ENCODE measurements around the gene UVSSA.
"Not testable (repeated sequence)": the region's sequence is repeated elsewhere in the genome, so short reads cannot be mapped to it uniquely, and the experiment has no call there.

Gene UVSSA

DNA sequence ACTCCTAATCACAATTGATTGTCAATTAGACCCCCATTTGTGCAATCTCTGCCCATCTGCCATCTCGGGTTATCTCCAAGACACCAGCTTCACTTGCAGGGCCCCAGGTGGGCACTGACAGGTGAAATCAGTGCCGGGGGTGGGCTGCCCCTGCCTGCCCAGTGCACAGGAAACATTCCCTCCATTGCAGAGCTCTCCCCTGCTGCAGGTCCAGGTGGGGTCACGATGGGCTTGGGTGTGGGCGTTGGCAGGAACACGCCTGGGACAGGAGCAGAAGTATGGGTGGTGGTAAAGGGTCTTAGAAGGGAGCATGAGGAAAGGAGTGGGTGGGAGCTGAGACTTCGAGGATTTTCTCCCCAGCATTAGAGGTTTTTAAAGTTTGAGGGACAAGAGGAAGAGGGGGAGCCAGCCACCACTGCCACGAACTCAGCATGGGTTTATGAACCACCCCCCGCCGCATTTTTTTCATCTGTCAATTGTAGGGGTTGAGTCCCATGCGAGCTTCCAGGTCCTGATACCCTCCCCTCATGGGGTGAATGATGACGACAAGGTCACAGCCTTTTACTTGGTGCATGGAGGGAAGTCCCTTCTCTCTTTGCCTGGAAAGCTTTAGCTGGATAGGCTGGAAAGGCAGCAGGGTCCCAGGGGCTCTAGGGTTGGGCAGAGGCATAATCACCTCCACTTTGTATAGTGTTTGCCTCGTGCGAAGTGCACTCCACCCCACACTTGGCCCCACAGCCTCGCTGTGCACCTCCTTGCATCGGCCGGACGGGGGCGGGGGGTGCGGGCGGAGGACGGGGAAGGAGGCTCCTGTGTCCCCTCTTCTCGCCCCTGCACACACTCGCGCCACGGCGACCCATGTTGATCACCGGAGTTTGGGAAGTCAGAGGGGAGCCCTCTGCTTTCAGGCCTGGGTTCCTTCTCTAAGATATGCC, 62.8 kb downstream of the UVSSA start:
- DNase-seq = no peak

DNA sequence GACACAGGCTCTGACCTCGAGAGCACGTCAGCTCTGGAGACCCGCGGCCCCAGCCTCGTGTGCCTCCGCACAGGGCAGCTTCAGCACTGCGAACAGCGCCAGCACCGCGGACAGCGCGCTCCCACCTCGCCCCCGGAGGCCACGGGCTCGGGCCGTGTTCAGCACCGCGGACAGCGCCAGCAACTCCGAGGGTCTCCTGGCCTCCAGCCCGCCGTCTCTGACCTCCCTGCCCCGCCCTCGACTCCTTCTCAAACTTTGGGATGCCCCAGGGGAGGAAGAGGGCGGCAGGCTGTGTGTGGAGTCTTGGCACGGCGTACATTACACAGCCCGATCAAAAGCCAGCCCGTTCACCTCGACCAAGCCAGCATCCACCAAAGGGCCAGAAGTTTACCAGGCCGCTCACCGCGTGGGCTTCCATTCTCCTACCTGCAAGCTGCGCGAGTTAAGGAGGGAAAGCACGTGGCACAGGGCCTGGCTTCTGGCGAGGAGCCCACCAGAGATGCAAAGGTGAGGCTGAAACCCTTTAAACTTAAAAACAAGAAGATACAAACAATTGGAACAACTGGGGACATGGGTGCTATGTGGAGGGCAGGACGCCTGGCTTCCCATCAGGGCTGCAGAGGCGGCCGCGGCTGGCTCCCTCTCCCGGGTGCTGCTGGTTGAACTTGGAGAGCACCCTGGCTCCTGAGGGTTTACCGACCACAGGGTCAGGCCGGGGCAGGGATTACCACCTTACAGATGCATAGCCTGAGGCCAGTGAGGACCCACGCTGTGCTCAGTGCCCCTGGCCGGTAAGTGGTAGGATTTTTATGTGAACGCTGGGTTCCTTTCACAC, 63.7 kb downstream of the UVSSA start:
- DNase-seq = no peak

GRCh38 chr4:1411436-1412375, 64.7 kb downstream of the UVSSA start:
- DNase-seq = no peak

- no peak for DNase-seq
These were observed 65.6 kb downstream of the UVSSA start for GRCh38 chr4:1412376-1413203.

GRCh38 chr4:1413204-1413663, 66.2 kb downstream of the UVSSA start:
- DNase-seq = no peak

DNA sequence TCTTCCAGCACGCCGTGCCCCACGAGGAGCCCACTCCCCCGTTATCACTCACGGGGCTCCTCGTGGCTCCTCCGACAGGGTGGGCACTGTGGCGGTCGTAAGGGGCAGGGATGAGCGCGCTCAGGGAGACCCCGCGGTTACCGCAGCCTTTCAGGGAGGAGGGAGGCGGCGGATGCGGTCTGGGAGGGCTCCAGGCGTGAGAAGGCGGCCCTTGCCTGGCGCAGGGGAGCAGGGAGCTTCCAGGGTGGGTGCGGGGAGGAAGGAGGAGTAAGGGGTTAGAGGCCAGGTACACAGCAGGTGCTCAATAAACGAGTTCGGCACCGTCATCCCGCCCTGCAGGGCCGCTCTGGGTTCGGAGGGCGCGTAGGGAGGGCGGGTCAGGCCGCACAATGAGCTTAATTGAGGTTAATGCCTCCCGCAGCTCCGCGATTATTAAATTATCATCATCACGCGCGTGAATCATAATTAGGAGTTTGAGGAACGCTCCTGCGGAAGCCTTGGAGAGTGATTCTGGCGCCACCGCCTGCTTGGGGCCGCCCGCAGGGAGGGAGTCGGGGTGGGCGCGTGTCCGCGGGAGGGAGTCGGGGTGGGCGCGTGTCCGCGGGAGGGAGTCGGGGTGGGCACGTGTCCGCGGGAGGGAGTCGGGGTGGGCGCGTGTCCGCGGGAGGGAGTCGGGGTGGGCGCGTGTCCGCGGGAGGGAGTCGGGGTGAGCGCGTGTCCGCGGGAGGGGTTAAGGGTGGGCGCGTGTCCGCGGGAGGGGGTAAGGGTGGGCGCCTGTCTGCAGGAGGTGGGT, 66.9 kb downstream of the UVSSA start:
- no peak for DNase-seq

DNA sequence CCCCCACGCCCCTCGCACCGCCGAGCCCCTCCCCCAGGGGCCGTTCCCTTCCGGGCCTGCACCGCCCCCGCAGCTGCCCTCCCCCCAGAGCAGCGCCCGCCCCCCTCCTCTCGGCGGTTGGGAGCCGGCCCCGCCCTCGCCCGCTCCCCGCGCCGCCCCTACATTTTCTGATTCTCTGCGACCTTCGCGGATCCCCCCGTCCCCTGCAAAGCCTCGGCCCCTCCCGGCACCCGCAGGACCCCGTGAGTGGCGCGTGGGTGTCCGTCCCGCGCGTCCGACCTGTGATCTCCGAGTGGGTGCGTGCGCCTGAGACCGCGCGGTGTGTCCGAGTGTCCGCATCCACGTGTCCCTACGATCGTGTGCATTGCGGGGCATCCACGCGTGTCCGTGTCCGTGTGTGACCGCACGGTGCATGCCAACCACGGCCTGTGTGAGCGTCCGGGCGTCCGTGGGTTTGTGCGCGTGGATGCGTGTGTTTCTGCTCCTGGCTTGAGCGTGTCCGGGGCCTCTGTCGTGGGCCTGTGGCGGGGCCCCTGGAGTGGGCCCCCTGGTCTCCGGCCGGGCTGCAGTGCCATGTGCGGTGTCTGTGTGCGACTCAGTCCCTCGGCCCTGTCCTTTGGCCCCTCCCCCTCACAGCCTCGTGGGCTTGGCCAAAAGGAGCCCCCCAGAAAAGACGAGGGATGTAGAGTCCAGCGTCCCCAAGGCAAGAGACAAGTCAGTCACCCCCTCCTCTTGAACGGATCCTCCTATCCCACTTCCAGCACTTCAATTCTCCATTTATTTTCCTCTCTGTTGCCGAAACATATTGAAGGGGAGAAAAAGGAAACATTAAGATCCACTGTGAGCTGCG, 68.0 kb downstream of the UVSSA start:
- no peak for DNase-seq

DNA sequence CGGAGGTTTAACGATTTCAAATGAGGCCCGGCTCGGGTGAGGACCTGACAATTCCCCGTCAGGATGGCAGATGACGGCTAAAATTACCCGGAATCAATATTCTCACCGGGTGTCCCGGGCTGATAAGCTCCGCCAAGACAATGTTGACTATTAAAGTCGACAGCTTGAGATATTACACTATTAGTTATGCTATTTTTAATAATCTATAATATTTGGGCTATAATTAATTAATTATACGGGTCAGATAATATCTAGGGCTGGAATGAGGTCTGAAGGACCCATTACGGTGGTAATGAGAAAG, 68.6 kb downstream of the UVSSA start:
- no peak for DNase-seq

DNA sequence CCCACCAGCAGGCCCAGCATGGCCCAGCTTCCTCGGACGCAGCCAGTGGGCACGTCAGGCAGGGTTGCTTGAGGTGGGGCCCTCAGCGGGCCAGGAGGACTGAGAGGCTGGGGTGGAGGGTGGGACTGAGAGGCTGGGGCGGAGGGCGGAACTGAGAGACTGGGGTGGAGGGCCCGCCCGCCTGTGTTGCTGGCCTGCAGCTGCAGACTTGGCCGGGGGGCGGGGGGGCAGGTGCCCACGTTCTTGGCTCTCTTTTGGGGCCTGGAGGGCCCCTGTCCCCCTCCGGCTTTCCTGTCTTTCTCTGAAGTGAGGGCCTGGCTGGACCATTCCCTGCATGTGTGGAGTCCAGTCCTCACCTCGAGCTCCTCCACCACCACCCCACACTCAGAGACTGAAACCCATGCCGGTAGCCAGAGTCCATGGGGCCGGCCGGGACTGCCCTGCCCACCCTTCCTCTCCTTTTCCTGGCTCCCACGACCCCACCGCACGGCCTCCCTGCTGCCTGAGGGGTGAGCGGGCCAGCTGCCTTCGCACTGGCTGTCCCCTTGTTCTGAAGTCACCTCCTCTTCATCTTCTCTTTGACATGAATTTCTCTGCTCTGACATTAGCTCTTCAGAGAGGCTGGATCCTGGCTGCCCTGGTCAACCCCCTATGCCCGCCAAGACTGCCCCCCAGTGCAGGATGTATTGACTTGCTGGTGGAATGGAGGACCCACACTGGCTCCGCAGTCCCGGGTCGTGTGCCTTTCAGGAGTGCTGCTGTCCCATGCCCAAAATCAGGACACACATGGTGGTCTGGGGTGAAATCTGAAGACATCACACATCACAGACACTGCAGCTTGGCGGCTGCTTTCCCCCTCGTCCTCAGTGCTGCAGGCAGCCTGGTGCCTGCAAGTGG, 69.3 kb downstream of the UVSSA start:
- no peak for DNase-seq

- DNase-seq = no peak
These were observed 69.9 kb downstream of the UVSSA start for GRCh38 chr4:1416948-1417260.

- no peak for DNase-seq
These were observed 70.7 kb downstream of the UVSSA start for GRCh38 chr4:1417522-1418390.

- no peak for DNase-seq
These were observed 71.7 kb downstream of the UVSSA start for GRCh38 chr4:1418494-1419285.

DNA sequence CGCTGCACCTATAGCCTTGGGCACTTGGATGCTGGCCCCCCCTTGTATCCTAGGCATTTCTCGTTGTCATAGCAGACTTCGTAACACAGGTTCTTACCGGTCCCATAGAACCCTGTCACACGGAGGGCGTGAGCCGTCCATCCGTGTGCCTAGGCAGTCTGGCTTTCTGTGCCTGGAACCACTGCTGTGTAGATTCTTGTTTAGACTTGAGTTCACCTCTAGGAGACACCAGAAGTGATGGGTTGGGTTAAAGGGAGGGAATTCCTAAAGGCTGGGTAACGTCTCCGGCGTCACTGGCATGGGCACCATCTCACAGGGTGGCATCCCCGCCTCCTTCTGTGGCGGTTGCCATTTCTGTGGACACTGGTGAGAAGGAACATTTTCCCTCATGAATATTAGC, 72.7 kb downstream of the UVSSA start:
- no peak for DNase-seq

GRCh38 chr4:1421657-1422056, 74.6 kb downstream of the UVSSA start:
- no peak for DNase-seq

GRCh38 chr4:1427010-1427409, 80.0 kb downstream of the UVSSA start:
- DNase-seq = no peak

GRCh38 chr4:1443688-1444172, 96.7 kb downstream of the UVSSA start:
- not testable (repeated sequence) for DNase-seq
